ENCODE data around the gene OXCT1. TPM values are rescaled to one million over a fixed set of nuclear protein-coding genes. Genes with fewer than 3 reads are reported as not detected.

The OXCT1 gene
- total and polyA plus RNA-seq, 2 of the 13 experiments (the other 11 are each of a cell fraction or from before 2014, with no cell fraction given), result 0.92 to 4.7 TPM

DNA sequence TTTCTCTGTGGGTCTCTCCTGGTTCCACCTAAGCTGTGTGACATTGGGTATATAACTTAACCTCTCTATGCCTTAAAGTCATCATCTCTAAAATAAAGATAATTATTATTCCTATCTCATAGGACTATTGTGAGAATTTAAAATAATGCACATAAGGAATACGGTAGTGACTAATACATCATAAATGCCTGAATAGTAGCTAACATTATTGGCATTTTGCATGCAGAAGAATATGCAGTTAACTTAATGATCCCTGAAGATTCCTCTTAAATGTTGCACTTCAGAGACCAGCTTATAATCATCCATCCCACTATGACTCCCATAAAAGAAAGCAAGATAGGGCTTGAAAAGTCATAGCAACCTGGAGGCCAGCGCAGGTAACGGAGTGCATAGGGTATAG, 32.4 kb downstream of the OXCT1 start:
- 98% methylated on average over 3 of the region's 3 CpGs for WGBS (ENCODE audit: low lambda C conversion rate)
- ChIA-PET POLR2A (no interaction called here), CTCF (ENCODE audit: low intra/inter-chr PET ratio, low total read pairs) (no interaction called here)
- TF ChIP-seq, protein P1, sequence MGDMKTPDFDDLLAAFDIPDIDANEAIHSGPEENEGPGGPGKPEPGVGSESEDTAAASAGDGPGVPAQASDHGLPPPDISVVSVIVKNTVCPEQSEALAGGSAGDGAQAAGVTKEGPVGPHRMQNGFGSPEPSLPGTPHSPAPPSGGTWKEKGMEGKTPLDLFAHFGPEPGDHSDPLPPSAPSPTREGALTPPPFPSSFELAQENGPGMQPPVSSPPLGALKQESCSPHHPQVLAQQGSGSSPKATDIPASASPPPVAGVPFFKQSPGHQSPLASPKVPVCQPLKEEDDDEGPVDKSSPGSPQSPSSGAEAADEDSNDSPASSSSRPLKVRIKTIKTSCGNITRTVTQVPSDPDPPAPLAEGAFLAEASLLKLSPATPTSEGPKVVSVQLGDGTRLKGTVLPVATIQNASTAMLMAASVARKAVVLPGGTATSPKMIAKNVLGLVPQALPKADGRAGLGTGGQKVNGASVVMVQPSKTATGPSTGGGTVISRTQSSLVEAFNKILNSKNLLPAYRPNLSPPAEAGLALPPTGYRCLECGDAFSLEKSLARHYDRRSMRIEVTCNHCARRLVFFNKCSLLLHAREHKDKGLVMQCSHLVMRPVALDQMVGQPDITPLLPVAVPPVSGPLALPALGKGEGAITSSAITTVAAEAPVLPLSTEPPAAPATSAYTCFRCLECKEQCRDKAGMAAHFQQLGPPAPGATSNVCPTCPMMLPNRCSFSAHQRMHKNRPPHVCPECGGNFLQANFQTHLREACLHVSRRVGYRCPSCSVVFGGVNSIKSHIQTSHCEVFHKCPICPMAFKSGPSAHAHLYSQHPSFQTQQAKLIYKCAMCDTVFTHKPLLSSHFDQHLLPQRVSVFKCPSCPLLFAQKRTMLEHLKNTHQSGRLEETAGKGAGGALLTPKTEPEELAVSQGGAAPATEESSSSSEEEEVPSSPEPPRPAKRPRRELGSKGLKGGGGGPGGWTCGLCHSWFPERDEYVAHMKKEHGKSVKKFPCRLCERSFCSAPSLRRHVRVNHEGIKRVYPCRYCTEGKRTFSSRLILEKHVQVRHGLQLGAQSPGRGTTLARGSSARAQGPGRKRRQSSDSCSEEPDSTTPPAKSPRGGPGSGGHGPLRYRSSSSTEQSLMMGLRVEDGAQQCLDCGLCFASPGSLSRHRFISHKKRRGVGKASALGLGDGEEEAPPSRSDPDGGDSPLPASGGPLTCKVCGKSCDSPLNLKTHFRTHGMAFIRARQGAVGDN (CRISPR knock-in tag; IDR thresholded peaks at IDR 0.05), result no peak
- TF ChIP-seq ZKSCAN1 (IDR thresholded peaks at IDR 0.05; ENCODE audit: low read length), result no peak
- TF ChIP-seq ZNF83 (CRISPR knock-in tag; IDR thresholded peaks at IDR 0.05; ENCODE audit: borderline replicate concordance), result no peak
- TF ChIP-seq CENPT (CRISPR knock-in tag; IDR thresholded peaks at IDR 0.05; ENCODE audit: low read depth), result no peak
- no peak for TF ChIP-seq ZNF260 (CRISPR knock-in tag; IDR thresholded peaks at IDR 0.05; ENCODE audit: borderline replicate concordance, low read depth)
- no peak for TF ChIP-seq AGO1 (IDR thresholded peaks at IDR 0.05; ENCODE audit: low read depth, low read length, poor library complexity, severe bottlenecking)
- Histone ChIP-seq H3K4me3 (replicated peaks in 1 of 3; ENCODE audit: insufficient read depth in 1 of 3, low read depth in 2 of 3, low read length in 3 of 3) (no peak overlapping the region), H3K9me3 (ENCODE audit: low read length) (no peaks in the 10 kb centered on the region), H3K4me2 (ENCODE audit: low read depth, low read length) (no peak overlapping the region), H3K79me2 (ENCODE audit: insufficient read depth, low read length) (no peaks in the 10 kb centered on the region), H3K27ac (ENCODE audit: extremely low read length, insufficient read depth, low read length) (no peak overlapping the region), H3K27me3 (ENCODE audit: control insufficient read depth in 1 of 2, insufficient read depth in 2 of 2, low read length in 2 of 2) (no peaks in the 10 kb centered on the region; a peak in 1 of 5 replicates), H2AFZ (ENCODE audit: low read length) (no peak overlapping the region), H3K9ac (ENCODE audit: insufficient read depth, low read depth, low read length) (no peak overlapping the region), H3K36me3 (replicated peaks in 1 of 2; ENCODE audit: control insufficient read depth in 1 of 2, insufficient read depth in 2 of 2, low read length in 2 of 2) (no peaks in the 10 kb centered on the region), H4K20me1 (ENCODE audit: insufficient read depth, low read length) (no peaks in the 10 kb centered on the region), H3K4me1 (ENCODE audit: insufficient read depth, low read length) (no peaks in the 10 kb centered on the region)
- in situ Hi-C loops (cut with HindIII; ENCODE audit: extremely low pct_ligation_motif_present, low pct_unique_long_range_greater_than_20kb), result loop anchor here (25.0 kb wide), 2 partner anchors 125 to 575 kb away; no protein-coding TSS in a partner anchor
- DNase-seq (ENCODE audit: low spot score) (no peak), FAIRE-seq (no peak), ATAC-seq (no peak)
- intact Hi-C loops (cut with micrococcal nuclease; ENCODE audit: unreplicated experiment), result no loop called here
- no TSS peak for BruUV-seq (replicated peaks)
